GM12891 (cell line): ENCODE measurements around the gene FBXL17.

Experiments used
- DNase-seq: peaks from one replicate; pipeline ENCODE4 v3.0.0; 2011; ENCODE audit warnings: low spot score; ENCODE audit not compliant: insufficient read length
- FAIRE-seq: peaks from 2 replicates; lab custom pipeline; 2011; peaks lifted over from hg19 to GRCh38; lab: Jason Lieb, UNC
- PAX5 ChIP-seq: IDR thresholded peaks from 2 replicates; pipeline ENCODE4 v1.6.1; 2011; ENCODE audit warnings: low read length, moderate library complexity, mild to moderate bottlenecking; ENCODE audit not compliant: insufficient read depth, severe bottlenecking
- POLR2A ChIP-seq: IDR thresholded peaks from 2 replicates; pipeline ENCODE4 v1.6.1; 2011; ENCODE audit warnings: low read depth, low read length, control low read depth
- POLR2AphosphoS5 ChIP-seq: IDR thresholded peaks from 2 replicates; pipeline ENCODE4 v1.6.1; 2011; ENCODE audit warnings: low read depth, low read length, control low read depth
- POU2F2 ChIP-seq: IDR thresholded peaks from 2 replicates; pipeline ENCODE4 v1.6.1; 2011; ENCODE audit warnings: low read depth, mild to moderate bottlenecking, control low read depth, low read length, moderate library complexity
- SPI1 ChIP-seq: IDR thresholded peaks from 2 replicates; pipeline ENCODE4 v1.6.1; 2011; ENCODE audit warnings: low read depth, low read length, control low read depth
- TAF1 ChIP-seq: IDR thresholded peaks from 2 replicates; pipeline ENCODE4 v1.6.1; 2011; ENCODE audit warnings: low read depth, low read length, control low read depth

The FBXL17 gene

GRCh38 chr5:107958432-107958831, 423.5 kb downstream of the FBXL17 start:
- TF ChIP-seq TAF1 = no peak
- TF ChIP-seq POU2F2 = no peak
- TF ChIP-seq SPI1 = no peak
- DNase-seq (no peak), FAIRE-seq (no peak)

GRCh38 chr5:107957051-107957450, 424.8 kb downstream of the FBXL17 start:
- DNase-seq (no peak), FAIRE-seq (no peak)
- no peak for TF ChIP-seq POLR2A
- TF ChIP-seq POU2F2 = no peak
- no peak for TF ChIP-seq POLR2AphosphoS5
- TF ChIP-seq SPI1 = no peak

DNA sequence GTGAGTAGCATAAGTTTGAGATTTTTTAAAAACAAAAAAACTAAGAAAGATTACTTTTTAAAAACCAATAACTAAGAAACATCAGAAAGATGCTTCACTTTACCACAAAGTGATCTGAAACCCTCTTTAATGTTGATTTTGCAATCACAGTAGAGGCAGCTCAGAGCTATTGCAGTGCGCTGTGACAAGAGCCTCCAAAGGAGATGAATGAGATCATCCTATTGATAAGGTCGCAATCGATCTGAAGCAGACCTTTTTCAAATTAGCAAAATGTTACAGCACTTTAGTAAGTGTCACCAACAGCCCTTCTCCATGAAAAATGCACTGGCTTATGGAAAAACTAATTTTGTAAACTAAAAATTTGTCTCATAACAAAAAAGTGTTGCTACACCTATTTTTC, 426.6 kb downstream of the FBXL17 start:
- FAIRE-seq (no peak), DNase-seq (no peak)
- TF ChIP-seq PAX5 (no peak), POLR2AphosphoS5 (no peak), TAF1 (no peak), SPI1 (no peak), POU2F2 (no peak), POLR2A (no peak)

- DNase-seq = no peak
- FAIRE-seq = no peak
- TF ChIP-seq POLR2AphosphoS5 = no peak
- no peak for TF ChIP-seq PAX5
- TF ChIP-seq SPI1 = no peak
- TF ChIP-seq TAF1 = no peak
- TF ChIP-seq POLR2A = no peak
- no peak for TF ChIP-seq POU2F2
Measured at GRCh38 chr5:107954254-107954653, 427.6 kb downstream of the FBXL17 start.

GRCh38 chr5:107952450-107952849, 429.4 kb downstream of the FBXL17 start:
- no peak for DNase-seq
- no peak for FAIRE-seq

DNA sequence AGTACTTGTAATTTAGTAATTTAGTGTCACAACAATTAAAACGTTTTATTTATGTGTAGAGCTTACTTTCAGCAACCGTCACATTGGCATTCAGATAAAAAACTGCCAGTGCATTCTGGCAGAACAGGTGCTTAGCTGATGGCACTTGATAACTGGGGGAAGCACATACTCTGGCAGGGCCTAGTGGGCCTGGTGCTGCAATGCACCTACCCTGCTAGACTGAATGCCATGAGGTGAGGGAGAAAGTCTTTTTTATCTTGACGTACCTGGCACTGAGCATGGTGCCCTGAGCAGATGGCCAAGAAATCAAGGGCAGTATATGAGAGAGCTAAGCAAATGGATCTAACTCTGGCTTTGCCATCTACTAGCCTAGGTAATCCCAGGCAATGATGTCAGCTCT, 430.6 kb downstream of the FBXL17 start:
- FAIRE-seq = no peak
- TF ChIP-seq TAF1 (no peak), POU2F2 (no peak), PAX5 (no peak), SPI1 (no peak), POLR2AphosphoS5 (no peak), POLR2A (no peak)
- DNase-seq = no peak

More at GRCh38 chr5:107952450-107952849, 429.4 kb downstream of the FBXL17 start:
- TF ChIP-seq POLR2A (no peak), POU2F2 (no peak), SPI1 (no peak), PAX5 (no peak), POLR2AphosphoS5 (no peak), TAF1 (no peak)

GRCh38 chr5:107950776-107951175, 431.1 kb downstream of the FBXL17 start:
- TF ChIP-seq POLR2AphosphoS5 (no peak), POLR2A (no peak), SPI1 (no peak), TAF1 (no peak), PAX5 (no peak), POU2F2 (no peak)
- DNase-seq (no peak), FAIRE-seq (no peak)

DNA sequence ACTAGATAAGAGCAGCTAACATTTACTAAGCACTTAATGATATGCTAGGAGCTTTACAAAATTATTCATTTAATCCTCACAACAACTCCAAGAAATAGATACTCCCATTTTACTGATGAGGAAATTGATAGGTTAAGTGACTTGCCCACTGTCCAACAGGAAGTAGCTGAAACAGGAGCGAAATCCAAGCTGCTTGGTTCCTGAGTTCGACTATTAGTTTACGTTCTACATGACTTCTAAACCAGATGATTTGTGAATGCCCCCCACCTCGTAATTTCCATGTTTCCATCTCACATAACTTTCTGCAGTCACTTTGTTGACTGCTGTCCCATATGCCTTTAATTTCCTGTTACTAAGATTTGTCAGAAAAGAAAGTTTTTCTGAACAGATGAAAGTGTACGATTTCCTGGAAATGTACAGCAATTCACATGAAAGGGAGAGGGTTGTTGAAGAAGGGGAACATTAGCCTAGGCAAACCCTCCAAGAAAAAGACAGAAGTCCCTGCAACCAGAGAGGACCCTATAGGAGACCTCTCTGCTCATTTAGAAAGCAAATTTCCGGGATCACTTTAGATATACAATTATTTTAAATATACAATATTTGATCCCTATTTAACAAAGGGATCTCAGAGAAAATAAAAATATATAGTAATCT, 432.1 kb downstream of the FBXL17 start:
- FAIRE-seq = no peak
- no peak for TF ChIP-seq TAF1
- DNase-seq = no peak

DNA sequence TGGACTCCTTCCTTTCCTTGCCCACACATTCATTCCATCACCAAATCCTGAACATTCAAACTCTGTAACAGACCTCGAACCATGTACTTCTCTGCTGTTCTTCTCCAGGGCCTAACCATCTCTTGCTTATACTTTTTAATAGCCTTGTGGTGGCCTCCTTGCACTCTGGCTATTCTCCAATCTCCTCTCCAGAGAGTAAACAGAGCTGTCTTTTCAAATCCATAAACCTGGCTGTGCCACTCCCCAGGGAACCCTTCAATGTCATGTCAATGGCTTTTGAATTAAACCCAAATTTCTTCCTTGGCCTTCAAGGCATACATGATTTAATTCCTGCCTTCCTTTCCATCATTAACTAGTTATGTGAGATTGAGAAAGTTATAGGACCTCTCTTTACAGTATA, 433.5 kb downstream of the FBXL17 start:
- DNase-seq (no peak), FAIRE-seq (no peak)
- TF ChIP-seq POLR2AphosphoS5 (no peak), POLR2A (no peak), SPI1 (no peak), TAF1 (no peak), POU2F2 (no peak), PAX5 (no peak)

DNA sequence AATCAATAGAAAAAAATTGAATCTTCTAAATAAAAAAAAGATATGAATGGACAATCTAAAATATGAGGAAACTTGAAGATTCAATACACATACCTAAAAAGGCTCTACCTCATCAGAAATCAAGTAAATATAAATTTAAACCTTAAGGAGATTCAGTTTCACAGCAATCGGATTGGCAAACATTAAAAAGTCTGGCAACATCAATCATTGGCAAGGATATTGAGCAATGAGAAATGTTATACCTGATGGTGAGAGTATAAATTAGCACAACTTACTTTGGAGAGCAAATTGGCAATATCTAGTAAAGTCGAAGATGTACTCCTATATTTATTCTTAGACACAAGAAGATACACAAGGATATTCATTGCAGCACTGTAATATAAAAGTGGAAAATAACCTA, 436.8 kb downstream of the FBXL17 start:
- no peak for FAIRE-seq
- DNase-seq = no peak

More for the DNA sequence above, 436.8 kb downstream of the FBXL17 start:
- no peak for TF ChIP-seq POU2F2
- TF ChIP-seq TAF1 = no peak
- TF ChIP-seq POLR2AphosphoS5 = no peak
- TF ChIP-seq PAX5 = no peak
- TF ChIP-seq POLR2A = no peak
- no peak for TF ChIP-seq SPI1
